Right forelimb (tissue), 1 donor: Measurements from ENCODE around the gene STAMBPL1.

Source experiments
- DNase-seq: peaks from one replicate; pipeline ENCODE4 v3.0.0-alpha.2; 2018

The STAMBPL1 gene

DNA sequence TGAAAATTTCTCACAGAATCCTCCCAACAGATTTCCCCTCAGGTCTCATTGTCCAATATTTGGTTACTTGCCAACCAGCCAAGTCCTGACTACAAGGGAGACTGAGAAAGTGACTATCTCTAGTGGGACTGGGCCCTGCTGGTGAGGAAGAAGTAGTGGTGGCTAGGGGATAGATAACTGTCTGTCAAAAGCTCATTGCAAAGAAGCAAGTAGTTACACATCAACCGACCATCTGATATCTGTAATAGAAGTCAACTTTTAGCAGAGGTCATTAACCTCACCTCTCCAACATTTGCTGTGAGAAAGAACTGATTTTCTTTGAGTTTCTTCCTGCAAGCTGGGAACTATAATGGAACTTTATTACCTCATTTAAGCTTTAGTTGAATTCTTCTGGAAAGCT lies 15.2 kb downstream of the STAMBPL1 start:
- DNase-seq: no peak

DNA sequence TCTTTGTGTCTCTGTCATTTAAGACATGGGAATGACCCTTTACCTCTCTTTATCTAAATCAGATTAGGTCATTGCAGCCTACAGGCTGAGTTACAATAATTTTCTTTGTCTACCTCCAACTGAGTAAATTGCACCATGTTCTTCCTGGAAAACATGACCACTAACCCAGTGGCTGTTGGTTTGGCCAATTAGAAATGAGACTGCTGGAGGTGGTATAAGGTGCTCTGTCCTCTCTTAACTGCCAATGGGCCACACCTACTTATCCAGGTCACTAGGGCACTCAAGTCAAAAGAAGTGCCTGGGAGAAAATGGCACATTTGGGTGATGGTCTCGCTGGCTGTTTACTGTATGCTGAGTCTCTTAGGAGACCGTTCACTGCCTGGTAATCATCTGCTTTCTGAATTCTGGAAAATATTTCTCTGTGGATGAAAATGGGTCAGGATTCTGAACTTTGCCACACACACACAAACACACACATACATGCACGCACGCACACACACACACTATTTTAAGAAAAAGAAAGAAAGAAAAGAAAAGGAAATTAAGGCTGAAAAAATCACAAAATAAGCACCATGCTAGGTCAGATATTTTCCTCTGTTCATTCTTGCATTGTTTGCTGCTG lies 16.4 kb downstream of the STAMBPL1 start:
- no peak for DNase-seq

DNA sequence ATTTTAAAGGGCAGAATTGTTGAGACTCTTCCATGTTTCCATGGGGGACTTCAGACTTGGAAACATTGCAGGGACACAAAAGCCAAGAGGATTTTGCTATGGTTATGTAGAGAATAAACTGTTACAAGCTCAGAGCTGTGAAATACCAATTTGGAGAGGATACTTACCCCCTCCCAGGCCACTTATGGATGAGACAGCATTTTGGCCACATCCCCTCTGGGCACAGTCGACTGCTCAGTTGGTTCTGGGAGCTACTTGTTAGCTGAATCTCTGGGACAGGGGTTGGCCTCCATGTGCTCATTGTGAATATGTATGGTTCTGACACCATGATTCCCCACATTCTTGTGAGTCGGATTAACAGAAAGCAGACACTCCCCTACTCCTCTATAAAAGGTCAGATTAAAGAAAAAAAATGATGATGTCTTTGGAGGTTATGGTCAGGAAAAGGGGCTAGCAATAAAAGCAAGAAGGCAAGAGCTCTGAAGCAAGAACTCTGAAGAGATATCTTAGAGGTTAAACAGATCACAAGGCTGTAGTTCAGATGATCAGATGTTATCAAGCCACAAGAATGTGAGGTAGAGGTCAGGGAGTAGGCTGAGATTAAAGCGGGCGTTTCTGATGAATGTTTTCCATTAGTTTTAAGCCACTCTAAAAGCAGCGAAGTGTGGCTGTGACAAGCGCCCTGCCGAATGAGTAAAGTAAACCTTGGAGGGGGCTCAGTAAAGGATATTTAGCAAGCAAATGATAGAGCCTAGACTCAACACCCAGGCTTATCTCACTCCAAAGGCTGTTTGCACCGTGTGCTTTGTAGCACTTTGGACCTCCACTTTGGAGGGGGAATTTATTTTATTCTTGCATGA lies 17.2 kb downstream of the STAMBPL1 start:
- DNase-seq: no peak

DNA sequence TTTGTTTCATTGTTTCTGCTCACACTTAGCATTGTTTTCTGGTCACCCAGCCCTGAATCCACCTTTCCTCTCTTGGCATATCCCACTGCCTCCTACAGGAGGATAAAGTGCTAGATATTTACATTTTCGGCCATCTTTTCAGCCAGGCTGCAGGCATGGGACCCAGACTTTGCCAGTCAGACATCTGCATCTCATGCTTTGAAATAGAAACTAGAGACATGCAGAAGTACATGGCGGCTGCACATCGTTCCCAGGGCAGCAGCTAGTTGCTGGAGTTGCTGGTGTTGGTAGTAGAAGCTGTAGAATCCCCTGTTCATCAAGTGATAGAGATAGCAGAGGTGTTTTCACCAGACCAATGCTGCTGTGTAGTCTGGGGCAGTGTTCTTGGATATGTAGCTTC lies 18.7 kb downstream of the STAMBPL1 start:
- DNase-seq: no peak

DNA sequence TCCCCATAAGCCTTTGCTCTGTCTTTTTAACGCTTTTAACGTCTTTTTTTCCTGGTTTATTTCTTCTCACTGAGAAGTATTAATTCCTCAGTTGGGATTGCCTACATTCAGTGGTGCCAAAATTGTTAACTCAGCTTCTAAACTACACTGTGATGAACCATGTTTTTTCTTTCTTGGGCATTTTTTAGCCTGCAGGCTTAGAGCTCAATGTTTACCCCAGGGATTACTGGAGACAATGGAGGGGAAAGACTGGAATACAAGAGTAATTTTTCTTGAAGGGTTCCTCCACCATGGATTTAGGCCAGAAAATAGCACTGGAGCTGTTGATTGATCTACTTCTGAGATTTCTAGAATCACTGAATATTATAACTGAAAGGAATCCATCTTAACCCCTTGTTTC lies 19.8 kb downstream of the STAMBPL1 start:
- no peak for DNase-seq

DNA sequence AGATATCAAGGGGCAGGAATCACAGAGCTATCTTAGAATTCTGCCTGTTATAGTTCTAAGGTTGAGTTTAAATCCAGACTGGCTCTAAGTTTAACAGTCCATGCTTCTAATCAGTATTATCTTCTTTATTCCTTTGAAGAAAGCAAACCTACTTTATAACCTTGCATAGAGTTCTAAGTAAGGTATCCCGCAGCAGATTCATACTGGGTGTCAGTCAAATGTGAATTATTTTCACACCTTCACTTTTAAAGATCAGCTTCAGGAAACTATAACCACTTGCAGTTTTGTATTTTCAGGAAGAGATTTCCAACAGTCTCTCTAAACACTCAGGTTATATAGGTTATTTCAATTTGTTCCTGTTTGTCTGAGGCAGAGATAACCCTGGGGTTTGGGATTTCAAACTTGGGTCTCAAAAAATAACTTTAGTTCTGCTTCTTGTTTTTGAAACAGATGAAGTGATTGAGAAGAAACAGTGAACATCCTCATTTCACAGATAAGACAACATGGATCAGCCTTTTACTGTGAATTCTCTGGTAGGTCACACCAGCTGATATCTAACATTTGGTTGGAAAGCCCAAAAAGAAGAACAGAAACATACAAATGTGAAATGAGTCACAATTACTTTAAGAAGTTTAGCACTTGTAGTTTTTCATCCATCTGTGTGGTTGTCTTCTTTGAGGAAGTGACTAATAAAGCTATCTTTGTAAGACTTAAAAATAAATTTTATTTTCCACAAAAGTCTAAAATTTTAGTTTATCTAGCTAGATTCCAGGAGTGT lies 21.4 kb downstream of the STAMBPL1 start:
- no peak for DNase-seq

DNA sequence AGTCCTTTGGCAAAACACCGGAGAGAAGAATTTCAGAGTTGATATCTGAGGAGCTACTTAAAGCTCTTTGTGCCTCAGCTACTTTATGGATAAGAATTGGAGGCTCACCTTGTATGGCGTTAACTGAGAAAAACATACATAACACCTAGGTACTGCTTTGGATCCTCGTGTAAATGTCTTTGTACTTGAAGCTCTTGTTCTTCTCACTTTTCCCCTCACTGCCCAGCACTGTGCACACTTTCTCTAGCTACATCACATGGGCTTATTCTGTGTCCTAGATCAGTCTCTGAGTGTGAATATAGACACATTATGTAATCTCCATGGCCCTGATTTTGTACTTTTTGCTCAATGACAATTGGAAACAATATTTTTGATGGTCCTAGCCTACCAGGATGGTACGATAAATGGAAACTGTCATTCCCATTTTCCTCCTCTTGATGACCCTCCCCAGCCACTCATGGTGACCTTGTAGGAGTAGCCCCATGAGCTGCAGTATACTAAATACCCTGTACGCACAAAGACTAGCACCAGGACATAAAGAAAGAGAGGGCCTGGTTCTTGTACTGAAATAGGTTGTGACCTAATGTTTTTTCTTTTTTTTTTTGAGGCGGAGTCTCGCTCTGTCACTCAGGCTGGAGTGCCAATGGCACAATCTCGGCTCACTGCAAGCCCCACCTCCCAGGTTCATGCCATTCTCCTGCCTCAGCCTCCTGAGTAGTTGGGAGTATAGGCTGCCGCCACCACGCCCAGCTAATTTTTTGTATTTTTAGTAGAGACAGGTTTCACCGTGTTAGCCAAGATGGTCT lies 22.1 kb downstream of the STAMBPL1 start:
- DNase-seq: no peak

DNA sequence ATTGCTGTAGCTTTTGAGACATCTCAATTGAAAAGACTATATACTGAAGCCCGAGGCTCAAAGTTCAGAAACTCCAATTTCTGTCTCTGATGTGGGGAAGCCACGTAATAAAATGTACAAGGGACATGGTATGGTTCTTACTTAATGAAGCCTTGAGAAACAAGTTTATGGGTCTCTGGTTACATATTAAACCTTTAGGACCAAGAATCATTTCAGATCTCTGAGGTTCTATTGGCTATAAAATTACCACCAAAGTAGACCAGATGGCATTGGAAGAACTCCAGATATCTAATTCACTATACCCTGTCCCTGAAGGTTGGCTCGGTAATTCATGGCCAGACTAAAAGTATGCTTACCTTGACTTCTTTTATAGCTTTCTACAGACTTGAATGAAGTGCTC lies 23.7 kb downstream of the STAMBPL1 start:
- no peak for DNase-seq

DNA sequence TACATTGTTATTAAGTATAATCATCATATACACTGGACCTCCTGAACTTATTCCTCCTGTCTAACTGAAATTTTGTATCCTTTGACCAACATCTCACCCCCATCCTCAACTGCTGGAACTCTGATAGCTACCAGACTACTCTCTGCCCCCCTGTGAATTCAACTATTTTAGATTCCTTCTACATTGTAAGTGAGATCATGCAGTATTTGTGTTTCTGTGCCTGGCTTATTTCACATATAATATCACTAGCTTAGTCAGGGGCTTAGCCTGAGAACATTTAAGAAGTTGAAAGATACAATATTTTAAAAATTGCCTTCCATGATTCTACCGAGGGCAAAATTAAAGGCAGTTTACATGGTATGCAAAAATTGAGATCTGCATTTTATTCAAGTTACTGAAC lies 26.9 kb downstream of the STAMBPL1 start:
- DNase-seq: no peak

DNA sequence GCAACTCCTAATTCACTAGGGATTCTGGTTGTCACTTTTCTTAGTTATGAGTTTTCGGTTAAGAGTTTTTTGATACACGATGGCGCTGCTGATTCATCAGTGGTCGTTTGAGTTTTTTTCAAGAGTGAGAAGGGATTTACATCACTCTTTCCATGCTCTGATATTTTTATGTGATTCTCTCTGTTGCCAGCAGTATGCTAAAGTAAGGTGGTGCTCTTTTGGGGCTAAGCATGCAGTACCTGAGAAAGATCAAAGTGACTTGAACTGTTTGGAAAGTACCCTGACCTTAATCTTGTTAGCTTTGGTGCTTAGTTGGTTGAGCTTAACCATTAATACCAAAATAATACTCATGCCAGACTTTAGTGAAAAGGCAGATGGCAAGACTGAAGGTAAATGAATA lies 28.1 kb downstream of the STAMBPL1 start:
- no peak for DNase-seq

DNA sequence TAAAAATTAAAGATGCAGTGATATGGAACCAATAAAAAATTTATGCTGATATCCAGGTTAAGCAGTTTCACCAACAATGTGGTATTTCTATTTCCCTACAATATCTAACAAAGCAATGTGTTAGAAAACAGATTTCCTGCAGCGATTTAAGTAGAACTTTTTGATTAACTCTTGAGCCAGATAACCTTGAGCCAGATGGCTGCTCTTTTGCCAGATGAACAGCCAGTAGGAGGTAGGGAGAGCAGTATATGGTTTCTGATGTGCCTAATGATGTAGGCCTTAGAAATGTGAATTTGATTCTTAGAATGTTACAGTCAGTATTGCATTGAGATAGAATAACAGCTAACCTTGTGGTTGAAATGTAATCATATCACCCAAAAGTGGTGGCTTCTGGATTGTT lies 31.1 kb downstream of the STAMBPL1 start:
- DNase-seq: no peak

DNA sequence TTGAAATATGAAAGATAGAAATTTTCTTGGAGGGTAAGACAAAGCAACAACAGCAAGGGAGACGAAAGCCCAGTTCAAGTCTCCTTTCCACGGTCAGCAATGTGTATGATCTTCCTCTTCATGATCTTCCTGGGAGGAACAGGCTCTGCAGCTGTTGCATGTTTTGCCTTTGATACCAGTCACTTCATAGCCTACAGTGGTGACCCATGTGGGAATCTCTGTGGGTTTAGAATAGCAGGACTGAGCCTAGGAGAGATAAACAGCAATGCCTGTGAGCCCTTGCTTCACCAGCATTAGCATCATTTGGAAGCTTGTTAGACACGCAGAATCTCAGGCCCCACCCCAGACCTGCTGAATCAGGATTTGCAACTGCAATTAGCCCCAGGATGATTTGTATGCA lies 31.8 kb downstream of the STAMBPL1 start:
- DNase-seq: no peak

DNA sequence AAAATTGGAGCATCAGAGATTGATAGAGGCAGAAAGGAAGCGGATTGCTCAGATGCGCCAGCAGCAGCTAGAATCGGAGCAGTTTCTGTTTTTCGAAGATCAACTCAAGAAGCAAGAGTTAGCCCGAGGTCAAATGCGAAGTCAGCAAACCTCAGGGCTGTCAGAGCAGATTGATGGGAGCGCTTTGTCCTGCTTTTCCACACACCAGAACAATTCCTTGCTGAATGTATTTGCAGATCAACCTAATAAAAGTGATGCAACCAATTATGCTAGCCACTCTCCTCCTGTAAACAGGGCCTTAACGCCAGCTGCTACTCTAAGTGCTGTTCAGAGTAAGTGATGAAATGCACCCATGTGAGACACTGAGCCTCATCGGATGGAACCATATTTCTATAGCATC lies 33.1 kb downstream of the STAMBPL1 start:
- no peak for DNase-seq

DNA sequence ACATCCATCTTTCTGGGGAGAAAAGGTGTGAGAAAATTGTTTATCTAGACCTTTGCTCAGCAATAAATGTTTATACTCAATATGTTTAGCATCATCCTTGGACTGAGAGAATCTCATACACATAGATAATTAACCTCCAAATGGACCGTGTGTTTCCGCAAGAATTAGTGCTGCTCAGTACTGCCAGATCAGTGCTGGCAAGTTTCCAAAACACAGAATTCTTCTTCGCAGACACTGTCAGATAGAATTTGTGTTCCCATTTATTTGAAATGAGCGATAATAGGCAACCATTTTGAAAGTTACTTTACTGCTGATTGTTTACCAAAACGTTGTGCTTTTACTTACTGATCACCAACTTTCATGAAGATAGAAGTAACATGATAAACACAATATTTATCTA lies 33.7 kb downstream of the STAMBPL1 start:
- DNase-seq: no peak

DNA sequence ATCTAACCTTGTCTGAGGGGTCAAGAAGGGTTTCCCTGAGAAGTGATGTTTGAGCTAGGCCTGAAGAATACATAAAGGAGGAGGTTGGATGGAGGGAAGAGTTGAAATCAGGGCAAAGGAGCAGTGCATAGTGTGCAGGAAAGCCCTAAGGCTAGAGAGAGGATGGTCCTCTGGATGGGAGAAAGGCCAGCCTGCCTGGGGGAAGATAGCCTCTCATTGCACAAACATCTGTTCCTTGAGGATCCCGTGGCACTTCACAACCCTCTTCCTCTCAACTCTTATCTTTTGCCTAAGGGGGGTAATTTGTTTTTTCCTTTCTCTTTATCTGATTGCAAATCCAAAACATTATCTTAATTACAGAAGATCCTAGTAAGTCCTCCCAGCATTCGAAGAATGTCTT lies 35.7 kb downstream of the STAMBPL1 start:
- DNase-seq: no peak

DNA sequence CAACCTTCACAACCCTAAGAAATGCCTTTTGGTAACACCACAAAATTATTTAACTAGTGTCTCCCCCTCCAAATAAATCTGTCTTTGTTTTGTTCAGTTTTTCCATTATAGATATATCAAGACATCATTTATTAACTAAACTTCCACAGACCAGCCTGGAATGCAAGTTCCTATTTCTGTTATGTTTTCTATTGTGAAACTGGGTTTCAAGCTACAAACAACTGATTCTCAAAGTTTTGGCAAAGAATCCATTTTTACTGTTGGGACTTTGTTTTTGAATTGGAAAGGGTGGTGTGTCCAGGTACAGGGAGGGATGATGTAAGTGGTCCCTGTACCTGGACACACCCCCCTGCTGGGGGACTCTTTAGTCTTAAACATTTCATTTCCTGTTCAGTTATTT lies 36.2 kb downstream of the STAMBPL1 start:
- no peak for DNase-seq

DNA sequence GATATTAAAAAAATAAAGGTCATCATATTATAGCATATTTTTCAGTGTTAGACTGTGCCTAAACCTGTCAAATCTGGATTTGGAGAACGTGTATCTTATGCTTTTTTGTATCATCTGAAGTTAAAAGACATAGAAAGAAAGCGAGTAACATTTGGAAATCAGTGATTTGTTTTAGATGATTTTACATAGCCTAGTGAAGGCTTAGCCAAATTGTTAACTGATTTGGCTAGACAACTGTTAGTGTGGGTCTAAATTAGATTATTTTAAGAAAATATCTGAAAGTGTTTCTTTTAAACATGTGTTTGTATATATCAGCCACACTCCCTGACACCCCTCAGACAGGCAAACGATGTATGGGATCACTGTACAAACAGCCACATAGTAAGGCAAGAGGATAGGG lies 36.9 kb downstream of the STAMBPL1 start:
- DNase-seq: no peak

DNA sequence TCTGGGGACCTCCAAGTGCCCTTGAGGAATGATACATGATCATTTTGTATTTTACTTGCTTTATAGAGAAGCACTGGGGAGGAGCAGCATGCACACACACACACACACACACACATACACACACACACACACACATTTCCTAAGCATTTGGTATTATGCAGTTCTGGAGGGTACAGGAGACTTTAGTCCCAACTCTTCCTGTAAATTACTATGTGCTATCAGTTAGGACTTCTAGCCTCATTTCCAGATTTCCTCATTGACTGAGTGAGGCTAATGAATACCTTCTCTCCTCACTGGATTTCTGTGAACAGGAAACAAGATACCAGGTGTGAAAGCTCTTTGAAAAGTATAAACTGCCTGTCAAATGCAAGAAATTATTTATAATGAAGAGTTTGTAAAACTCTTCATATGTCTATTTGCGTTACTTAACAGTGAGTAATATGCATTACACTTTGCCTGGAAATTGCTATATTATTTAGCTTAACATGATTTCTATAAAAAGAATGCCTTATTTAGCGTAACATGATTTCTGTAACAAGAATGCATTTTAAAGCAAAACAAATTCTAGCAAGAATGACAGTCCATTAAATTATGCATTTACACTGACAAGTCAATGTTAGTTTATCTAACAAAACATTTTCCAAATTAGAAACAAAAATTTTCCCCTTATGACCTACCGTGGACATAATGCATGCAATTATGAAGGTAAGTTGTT lies 38.3 kb downstream of the STAMBPL1 start:
- DNase-seq: no peak

DNA sequence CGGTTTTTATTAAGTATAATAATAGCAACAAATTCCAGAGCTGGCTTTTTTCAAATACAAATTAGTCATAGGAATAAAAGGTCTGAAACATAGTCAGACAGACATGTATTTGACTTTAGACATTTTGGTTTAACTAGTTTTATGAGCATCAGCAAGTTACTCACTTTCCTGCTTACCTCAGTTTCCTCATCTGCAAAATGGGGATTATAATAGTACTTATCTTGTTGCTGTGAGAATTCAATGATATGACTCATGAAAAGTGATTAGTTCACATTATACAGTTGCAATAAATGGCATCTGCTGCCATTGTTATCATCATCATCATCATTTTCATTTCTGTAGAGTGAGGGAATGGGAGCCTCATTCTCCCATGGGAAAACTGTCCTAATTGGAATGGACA lies 39.0 kb downstream of the STAMBPL1 start:
- no peak for DNase-seq

DNA sequence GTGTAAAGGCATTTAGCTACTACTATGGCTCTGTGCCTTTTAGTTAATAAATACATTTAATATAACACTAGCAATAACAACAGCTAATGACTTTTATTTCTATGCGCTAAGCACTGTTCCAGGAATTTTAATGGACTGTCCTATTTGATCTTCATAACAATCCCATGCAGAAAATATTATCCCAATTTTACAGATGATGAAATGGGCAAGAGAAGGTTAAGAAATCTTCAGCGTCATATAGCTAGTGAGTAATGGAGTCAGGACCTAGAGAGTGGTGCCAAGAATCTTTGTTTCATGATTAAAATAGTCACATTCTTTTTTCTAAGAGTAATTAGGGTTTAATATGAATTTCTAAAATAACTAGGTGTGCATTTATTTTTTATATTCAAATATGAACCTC lies 40.2 kb downstream of the STAMBPL1 start:
- DNase-seq: no peak

DNA sequence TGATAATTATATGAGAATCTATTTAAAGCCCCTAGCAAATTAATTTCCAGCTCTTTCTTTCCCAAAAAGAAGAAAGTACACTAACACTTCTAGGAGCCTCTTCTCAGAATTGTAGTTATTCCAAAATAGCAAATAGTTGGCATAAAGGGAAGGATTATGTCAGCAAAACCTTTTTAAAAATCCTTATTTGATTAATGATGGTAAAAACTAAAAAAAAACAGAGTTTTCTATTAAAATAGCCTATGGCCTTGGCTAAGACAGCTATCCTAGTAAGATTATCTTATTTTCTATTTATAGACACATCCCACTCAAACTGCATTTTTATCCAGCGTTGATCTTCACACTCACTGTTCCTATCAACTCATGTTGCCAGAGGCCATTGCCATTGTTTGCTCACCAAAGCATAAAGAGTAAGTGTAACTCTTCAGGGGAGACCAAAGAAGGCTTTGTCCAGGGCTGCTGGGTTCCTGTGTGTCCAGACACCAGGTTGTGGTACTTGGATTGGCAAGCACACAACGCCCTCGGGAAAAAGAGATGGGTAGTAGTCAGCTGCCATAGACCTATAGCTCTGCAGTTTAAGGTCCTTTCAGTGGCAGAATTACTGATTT lies 41.0 kb downstream of the STAMBPL1 start:
- no peak for DNase-seq

DNA sequence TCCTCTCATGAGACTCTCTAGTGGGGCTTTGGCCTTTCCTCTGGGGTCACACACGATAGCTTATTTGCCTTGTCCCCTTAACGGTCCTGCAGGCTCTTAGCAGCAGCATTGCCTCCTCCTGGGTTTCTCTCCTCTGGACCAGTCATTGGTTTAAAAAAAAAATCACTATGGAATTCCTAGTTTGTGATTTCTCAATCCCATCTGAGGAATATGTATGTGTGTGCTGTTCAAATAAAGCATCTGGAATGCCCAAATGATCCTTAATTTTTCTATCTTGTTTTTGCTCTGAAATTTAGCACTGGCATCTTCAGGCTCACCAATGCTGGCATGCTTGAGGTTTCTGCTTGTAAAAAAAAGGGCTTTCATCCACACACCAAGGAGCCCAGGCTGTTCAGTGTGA lies 42.0 kb downstream of the STAMBPL1 start:
- DNase-seq: no peak
